Cardiac muscle cell (in vitro differentiated cells and primary cell): ENCODE results near the gene C16orf74. TPM values are rescaled to one million over a fixed set of nuclear protein-coding genes. Genes with fewer than 3 reads are reported as not detected.
A peak's percentile ranks its signal among the peaks of the same experiment; 100 is the strongest.

Experiments
- DNase-seq, 2 donors: peaks; one replicate each; pipeline versions ENCODE4 v3.0.0 to v3.0.0-alpha.2; 2010 to 2017; ENCODE audit warnings: low read depth in 1 of 2, low spot score in 1 of 2
- H3K27ac ChIP-seq: fragments of 200-600 bp; sonication (generic); 2 replicates; pipeline ENCODE4 v1.5.1; 2016
- H3K27me3 ChIP-seq: fragments of 200-600 bp; sonication (generic); 2 replicates; pipeline ENCODE4 v1.6.0; 2016; ENCODE audit warnings: control low read depth
- H3K36me3 ChIP-seq: fragments of 200-600 bp; sonication (generic); 2 replicates; pipeline ENCODE4 v1.5.1; 2016; ENCODE audit warnings: control low read depth
- H3K4me1 ChIP-seq: fragments of 200-600 bp; sonication (generic); 2 replicates; pipeline ENCODE4 v1.8.1; 2017; ENCODE audit warnings: low read depth, mild to moderate bottlenecking, mixed run types
- H3K4me3 ChIP-seq: fragments of 200-600 bp; sonication (generic); 2 replicates; pipeline ENCODE4 v1.5.1; 2016; ENCODE audit warnings: mild to moderate bottlenecking
- H3K9me3 ChIP-seq: fragments of 200-600 bp; sonication (generic); 2 replicates; pipeline ENCODE4 v1.5.1; 2017; ENCODE audit warnings: low read depth, mild to moderate bottlenecking, control low read depth
- CTCF ChIP-seq: IDR thresholded peaks from 2 replicates; pipeline ENCODE4 v1.5.1; 2012; ENCODE audit warnings: low read depth, mild to moderate bottlenecking, low read length
- polyA plus RNA-seq: library from polyadenylated mRNA; unstranded; fragments of >200 nt; fragmentation: Nextera tagmentation; extraction: Ambion mirVana; gene quantifications from 2 replicates; pipeline ENCODE4 v1.2.1, GENCODE V29; 2016
- total RNA-seq: library from RNA; depleted of rRNA; stranded (reverse); fragments of >200 nt; gene quantifications from 2 replicates; pipeline ENCODE4 v1.2.3, GENCODE V29; 2016

C16orf74 gene
- total and polyA plus RNA-seq, 2 experiments from 2014 or later, result 37.9 to 49.7 TPM

GRCh38 chr16:85734311-85735017 lies 16.4 kb downstream of the C16orf74 start:
- Histone ChIP-seq H3K9me3 (no peaks in the 10 kb centered on the region), H3K4me3 (no peak overlapping the region), H3K27me3 (no peaks in the 10 kb centered on the region), H3K27ac (no peak overlapping the region), H3K36me3 (no peaks in the 10 kb centered on the region), H3K4me1 (no peaks in the 10 kb centered on the region)
- no peak for TF ChIP-seq CTCF
- DNase-seq, result no peak

- peak; percentile 46 to 57 for DNase-seq
- Histone ChIP-seq H3K9me3 (no peaks in the 10 kb centered on the region), H3K36me3 (no peaks in the 10 kb centered on the region)
These were observed 17.1 kb downstream of the C16orf74 start for GRCh38 chr16:85733839-85734170.

GRCh38 chr16:85733155-85733838 lies 17.6 kb downstream of the C16orf74 start:
- H3K36me3 ChIP-seq, result no peaks in the 10 kb centered on the region
- peak in 1 of 2 donors; percentile 48 for DNase-seq
- H3K27ac ChIP-seq, result no peak overlapping the region
- H3K4me3 ChIP-seq, result no peak overlapping the region
- no peaks in the 10 kb centered on the region for H3K9me3 ChIP-seq
- H3K27me3 ChIP-seq, result no peaks in the 10 kb centered on the region
- TF ChIP-seq CTCF, result no peak
- H3K4me1 ChIP-seq, result no peaks in the 10 kb centered on the region

More at GRCh38 chr16:85733839-85734170, 17.1 kb downstream of the C16orf74 start:
- no peaks in the 10 kb centered on the region for H3K4me1 ChIP-seq
- no peak for TF ChIP-seq CTCF
- no peaks in the 10 kb centered on the region for H3K27me3 ChIP-seq
- no peak overlapping the region for H3K27ac ChIP-seq
- H3K4me3 ChIP-seq, result no peak overlapping the region

- no peak for TF ChIP-seq CTCF
- H3K4me1 ChIP-seq, result no peaks in the 10 kb centered on the region
- no peak overlapping the region for H3K4me3 ChIP-seq
- H3K27ac ChIP-seq, result no peak overlapping the region
- no peaks in the 10 kb centered on the region for H3K36me3 ChIP-seq
- no peaks in the 10 kb centered on the region for H3K27me3 ChIP-seq
- H3K9me3 ChIP-seq, result no peaks in the 10 kb centered on the region
- DNase-seq, result no peak
These were observed 19.7 kb downstream of the C16orf74 start for GRCh38 chr16:85731179-85731578.

- TF ChIP-seq CTCF, result no peak
- H3K27me3 ChIP-seq, result no peaks in the 10 kb centered on the region
- no peaks in the 10 kb centered on the region for H3K4me1 ChIP-seq
- no peaks in the 10 kb centered on the region for H3K9me3 ChIP-seq
- no peak for DNase-seq
- H3K4me3 ChIP-seq, result no peak overlapping the region
- H3K27ac ChIP-seq, result no peak overlapping the region
- no peaks in the 10 kb centered on the region for H3K36me3 ChIP-seq
These were observed 20.8 kb downstream of the C16orf74 start for GRCh38 chr16:85730186-85730465.
